DMS114 treated with DMSO at 0.1 percent for 48 hours (cell line): ENCODE results near the gene PNPLA2.

ENCODE experiments used
- DNase-seq: peaks from one replicate; lab custom pipeline; 2025; ENCODE audit not compliant: unreplicated experiment; lab: John Stamatoyannopoulos, UW

Gene PNPLA2, protein sequence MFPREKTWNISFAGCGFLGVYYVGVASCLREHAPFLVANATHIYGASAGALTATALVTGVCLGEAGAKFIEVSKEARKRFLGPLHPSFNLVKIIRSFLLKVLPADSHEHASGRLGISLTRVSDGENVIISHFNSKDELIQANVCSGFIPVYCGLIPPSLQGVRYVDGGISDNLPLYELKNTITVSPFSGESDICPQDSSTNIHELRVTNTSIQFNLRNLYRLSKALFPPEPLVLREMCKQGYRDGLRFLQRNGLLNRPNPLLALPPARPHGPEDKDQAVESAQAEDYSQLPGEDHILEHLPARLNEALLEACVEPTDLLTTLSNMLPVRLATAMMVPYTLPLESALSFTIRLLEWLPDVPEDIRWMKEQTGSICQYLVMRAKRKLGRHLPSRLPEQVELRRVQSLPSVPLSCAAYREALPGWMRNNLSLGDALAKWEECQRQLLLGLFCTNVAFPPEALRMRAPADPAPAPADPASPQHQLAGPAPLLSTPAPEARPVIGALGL

GRCh38 chr11:818396-819128 is at the start of gene PNPLA2:
TSS of gene PNPLA2 (plus strand) at chr11:818914. CDS start at chr11:819719, 805 bp downstream.
- DNase-seq, result no peak

DNA sequence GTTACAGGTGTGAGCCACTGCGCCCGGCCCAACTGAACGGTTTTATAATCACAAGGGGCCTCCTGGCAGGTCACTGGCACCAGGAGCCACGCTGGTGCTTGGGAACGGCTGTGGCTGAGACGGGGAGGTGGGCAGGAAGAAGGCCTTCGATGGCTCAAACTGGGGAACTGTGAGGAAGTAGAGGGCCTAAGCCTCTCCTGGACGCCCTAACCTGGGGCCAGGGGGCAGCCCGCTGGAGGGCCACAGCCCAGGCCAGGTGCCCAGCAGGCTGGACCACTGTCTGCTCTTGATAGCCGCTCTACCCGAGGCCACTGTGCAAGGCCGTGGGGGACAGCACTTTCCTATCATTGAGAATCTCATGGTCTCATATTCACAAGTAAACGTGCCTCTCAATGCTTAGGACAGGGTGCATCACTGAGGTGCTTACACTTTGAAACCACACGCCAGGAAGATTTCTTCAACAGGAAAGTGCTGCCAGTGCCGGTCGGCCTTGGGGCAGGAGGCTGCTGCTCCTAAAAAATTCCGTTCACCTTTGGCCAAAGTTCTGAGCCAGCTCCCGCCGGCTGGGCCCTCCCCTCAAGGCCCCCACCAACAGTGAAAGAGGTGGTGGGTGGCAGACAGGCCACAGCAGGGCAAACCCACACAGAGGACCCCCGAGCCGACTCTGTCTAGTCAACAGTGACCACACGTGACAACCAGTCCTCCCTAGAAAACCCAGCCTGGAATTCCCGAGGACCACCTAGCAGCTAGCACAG is 48.6 kb upstream of the PNPLA2 start:
- DNase-seq, result no peak

GRCh38 chr11:770642-771616 is 47.8 kb upstream of the PNPLA2 start:
- DNase-seq, result no peak

DNA sequence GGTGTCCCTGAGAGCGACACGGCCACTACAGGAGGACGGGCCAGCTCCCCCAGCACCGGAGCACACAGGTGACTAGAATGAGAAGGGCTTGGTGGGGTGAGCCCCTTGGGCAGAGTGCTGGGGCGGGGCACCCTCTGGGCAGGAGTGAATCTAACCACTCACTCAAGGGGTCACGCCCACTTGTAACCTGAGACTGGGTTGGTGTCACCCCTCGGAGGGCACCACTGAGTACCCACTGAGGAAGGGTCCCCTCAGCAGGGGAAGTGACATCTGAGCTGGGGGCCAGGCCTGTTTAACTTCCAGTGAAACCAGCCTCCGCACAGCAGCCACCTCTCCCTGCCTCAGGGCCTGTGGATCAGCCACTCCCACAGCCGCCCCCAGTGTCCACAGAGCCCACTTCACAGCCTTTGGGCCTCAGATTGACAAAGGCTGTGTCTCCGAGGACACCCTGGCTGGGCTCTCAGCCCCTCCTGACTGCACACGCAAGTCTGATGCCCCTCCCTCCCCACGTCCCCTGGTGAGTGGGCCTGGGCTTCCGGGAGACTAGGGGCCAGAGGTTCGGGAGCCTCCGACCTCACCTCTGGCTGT is 47.0 kb upstream of the PNPLA2 start:
- DNase-seq, result no peak

DNA sequence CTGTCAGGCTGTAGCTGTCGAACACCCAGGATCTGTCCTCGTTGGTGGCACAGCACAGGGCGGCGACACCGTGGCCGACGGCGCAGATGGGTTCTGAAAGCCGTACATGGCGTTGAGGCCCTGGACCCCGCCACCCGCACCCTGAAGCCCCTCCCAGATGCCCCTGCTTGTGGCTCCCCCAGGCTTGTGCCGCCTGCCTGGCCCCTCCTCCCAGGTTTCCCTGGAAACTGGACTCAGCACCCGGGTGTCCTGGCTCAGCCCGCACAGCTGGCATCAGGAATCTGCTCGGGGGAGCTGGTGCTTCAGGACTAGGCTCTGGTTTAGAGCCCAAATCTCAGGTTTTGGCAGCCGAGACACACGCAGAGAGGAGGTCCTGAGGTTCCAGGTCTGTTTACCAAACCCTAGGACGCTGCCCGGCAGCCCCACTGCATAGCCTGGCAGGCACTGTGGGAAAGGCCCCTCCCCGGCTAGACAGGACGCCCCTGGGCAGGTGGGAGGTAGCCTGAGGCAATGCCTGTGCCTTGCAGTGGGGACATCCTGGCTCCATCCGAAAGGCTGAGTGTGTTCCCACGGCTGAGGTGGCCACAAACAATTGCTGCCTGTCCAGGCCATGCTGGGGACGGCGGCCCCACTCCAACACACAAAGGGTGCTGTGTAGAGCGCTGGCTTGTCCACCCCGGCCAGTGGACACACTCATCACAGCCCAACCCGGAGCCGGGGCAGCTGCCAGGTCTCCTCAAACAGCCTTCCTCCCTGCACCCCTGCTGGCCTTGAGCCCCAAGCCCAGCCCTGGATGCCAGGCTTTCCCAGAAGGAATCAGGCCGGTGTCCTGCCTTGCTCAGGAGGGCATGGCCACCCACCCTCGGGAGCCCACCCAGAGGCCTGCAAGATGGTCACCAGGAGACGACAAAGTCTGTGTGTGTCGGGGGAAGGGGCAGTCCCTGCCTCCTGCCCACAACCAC is 46.0 kb upstream of the PNPLA2 start:
- no peak for DNase-seq

DNA sequence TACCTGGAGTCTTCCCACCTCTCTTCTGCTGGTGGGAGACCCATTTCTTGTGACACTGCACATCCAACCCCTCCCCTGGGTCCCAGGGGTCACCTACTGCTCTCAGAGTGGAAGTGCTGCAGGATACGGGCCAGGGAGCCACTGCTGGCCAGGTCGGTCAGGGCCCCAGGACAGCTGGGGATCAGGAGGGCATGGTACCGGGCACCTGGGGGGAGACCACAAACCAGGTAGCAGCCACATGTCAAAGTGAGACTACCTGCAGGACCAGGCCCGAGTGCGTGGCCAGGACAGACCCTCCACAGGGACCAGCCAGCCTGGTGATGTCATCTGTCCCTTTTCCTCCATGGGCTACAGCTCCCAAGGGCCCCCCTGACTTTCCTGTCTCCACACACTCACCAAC is 45.3 kb upstream of the PNPLA2 start:
- DNase-seq, result no peak

GRCh38 chr11:773830-774229 is 44.9 kb upstream of the PNPLA2 start:
- DNase-seq, result no peak

DNA sequence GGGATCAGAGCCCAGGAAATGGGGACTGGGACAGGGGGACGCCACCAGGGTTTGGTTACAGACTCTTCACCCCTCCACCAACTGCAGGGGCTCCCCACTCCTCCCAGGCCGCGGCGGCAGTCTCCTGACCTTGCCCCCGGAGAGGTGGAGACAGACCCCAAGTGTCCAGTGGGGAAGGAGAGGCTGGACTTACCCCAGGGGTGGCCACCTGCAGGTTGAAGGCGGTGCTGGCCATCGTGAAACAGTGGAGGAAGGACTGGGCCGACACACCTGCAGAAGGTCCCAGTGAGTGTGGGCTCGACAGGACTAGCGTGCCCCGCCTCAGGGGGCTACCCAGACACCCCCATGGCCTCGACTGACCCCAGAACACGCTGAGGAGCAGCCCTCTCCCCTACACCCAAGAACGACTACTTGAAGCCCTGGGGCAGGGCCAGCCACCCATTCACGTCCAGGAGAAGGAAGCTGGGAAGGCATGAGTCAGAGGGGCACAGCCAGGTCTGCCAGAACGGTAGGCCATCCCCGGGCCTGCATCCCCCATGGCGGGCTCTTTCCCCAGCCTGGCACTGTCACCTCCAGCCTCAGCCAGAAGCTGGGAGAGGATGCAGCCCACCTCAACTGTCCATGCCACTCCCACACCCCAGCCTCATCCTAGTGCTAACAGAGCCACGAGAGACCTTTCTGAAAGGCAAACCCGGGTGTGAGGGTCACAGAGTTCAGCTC is 43.7 kb upstream of the PNPLA2 start:
- DNase-seq, result no peak

- DNase-seq, result no peak
Observed at GRCh38 chr11:776263-776560, 42.5 kb upstream of the PNPLA2 start.

DNA sequence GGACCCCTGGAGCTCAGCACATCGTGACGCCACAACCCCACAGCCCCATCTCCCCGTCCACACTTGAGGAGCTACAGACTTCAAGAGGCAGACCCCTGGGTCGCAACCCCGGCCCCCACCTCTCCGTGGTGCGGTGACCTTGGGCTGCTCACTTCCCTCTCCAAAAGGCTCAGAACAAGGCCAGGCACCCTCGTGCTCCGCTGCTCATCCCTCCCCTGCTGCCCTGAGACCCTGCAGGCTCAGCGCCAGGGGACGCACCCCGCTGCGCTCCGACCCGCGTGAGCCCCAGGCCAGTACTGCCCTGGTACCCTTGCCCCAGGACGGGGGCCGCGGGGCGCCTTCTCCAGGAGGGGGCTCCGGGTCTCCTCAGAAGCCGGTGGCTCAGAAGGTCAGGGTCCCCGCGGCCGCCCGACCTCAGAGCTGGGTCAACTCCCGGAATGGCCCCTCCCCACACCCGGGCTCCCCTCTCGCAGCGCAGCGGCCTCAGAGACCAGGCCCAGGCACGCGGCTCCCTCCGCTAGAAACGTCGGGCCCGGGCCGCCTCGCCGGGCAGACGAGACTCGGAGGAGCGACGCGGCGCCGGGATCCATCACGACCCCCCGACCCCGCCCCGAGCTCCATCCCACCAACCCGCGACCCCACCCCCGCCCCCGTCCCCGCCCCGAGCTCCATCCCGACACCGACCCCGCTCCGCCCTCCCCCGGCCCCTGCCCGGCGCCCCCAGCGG is 42.0 kb upstream of the PNPLA2 start:
- DNase-seq, result no peak

DNA sequence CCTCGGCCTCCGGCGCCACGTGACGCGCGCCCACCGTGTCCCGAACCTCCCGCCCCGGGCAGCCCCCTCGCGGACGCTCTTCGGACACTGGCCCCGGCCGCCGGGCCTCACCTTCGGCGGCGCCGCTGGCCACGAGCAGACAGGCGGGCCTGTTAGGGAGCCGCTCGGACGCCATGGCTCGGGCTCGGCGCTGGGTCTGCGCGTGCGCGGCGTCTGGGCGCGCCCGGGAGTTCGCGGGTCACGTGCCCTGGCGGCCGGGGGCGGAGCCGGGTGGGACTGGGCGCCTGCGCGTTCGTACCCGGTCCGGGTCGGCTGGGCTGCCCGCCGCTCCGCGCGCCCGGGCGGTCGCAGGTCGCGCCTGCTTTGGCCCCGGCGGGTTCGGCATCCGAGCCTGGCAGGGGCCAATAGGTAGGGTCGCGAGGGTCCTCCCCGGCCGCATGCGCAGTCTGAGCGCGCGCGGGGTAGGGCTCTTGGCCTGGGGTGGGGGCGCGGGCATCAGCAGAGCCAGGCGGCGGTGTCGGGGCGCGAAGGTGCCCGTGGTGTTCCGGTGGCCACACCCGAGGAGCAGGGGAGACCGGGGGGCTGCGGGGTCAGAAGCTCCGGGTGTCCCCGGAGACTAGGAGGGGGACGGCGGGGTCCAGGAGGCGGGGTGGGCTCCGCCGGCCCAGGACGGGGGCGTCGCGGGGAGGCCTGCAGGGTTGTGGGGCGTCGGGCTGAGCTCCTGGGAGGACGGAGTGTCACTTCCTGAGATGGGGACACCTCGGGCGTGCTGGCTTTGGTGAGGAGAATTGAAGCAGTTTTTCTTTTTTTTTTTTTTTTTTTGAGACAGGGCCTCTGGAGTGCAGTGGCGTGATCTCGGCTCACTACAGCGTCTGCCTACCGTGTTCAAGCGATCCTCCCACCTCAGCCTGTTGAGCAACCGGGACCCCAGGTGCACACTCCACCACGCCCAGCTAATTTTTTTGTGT is 41.1 kb upstream of the PNPLA2 start, which contains the start of gene GATD1:
Gene GATD1 (minus strand): TSS at position 200 of the 968 bp plus-strand sequence. CDS start 25 bp downstream, at position 175.
- peak; percentile 28 for DNase-seq

DNA sequence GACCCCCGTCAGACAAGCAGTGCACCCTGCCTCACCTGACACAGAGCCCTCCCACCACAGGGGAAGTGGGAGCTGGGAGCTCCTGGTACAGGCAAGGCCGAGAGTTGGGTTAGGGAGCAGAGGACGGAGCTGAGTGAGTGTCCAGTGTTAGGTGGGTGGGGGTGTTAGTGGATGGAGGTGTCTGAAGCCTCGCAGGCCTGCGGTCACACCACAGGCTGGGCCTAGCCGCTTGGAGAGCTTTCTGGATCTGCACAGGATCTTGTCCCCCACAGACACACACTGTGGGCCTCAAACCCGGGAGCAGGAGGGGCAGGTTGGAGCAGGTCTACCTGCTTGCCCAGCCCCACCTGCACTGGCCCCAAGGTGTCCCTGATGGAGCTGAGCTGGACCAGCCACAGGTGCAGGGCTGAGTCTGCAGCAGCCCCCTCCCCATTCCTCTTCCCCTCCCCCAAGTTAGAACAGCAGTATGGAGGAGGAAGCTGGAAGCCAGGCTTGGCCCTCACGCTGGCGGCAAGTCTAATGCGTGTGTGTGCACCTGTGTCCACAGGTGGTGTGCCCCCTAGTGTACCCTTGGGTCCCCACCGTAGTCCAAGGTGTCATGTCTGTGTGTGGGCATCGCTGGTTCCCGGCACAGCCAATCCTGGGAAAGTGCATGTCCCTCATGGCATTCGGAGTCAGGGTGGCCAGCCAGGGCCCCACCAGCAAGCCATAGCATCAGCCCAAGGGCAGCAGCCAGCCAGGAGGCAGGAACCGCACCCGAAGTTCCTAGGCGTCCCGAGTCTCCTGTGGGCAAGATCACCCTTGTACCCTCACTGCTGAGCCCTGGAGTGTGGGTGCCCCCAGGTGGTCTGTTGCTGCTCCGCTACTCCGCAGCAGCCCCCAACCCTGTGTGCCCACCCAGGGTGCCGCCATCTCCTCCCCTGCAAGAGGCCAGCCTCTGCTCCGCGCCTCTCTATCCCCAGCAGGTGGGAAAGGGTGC is 39.4 kb upstream of the PNPLA2 start:
- no peak for DNase-seq

- no peak for DNase-seq
Observed at GRCh38 chr11:779955-780532, 38.7 kb upstream of the PNPLA2 start.

DNA sequence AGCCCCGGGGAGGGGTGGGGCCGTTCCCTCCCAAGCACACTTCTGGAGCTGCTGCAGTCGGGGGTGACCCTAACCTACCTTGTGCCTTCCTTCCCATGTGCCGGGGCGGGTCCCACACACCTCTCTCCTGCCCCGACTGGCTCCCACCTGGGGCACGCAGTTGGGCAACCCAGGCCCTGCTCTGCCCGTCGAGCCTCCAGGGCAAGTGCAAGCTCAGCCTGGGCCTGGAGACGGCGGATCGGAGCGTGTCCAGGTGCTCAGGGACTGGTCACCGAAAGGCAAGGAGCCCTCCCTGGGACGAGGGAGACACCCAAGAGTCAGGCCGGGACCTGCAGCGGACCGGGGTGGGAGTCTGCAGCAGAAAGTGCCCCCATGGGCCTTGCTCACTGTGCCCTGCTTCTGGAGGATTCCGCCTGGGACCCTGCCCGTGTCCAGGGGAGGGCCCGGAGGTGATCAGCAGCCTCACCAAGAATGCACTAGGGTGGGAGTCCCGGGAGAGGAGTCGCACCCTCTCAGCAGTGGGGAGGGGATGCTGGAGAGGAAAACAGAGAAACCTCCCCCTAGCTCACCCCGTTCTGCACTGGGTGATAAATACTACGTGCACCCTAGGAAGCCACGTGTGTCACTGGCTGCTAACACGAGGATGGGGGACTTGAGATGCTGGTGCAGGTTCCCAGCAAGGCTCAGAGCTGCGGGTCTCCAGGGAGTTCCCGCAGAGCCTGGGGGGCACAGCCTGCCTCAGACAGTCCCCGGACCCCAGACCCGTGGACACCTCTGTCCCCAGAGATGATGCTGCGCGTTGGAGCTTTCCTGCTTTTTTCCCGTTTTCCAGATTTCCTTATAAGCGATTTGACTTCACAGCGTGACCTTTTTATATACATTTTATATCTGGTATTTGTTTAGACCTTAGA is 36.2 kb upstream of the PNPLA2 start:
- DNase-seq, result no peak
